ENCODE results near the gene NXPH3. TPM values are rescaled to one million over a fixed set of nuclear protein-coding genes. Genes with fewer than 3 reads are reported as not detected.
"Not testable (repeated sequence)": the region's sequence is repeated elsewhere in the genome, so short reads cannot be mapped to it uniquely, and the experiment has no call there.

The NXPH3 gene
- total RNA-seq, 4 donors from 2014 or later = 24.4 to 26.4 (median 25.0) TPM

GRCh38 chr17:49548506-49549310 is 27.0 kb upstream of the NXPH3 start:
- Histone ChIP-seq H3K27me3 (peaks cover 3% of the 10 kb centered on the region), H3K4me3 (no peak overlapping the region), H3K27ac (no peak overlapping the region), H3K36me3 (no peaks in the 10 kb centered on the region), H3K9me3 (no peaks in the 10 kb centered on the region), H3K4me1 (no peaks in the 10 kb centered on the region)
- 85% methylated on average over 3 of the region's 8 CpGs; no CpG with 5 or more reads in 1 of the 2 donors for WGBS, 2 donors (ENCODE audit: low coverage in 1 of 2)
- TF ChIP-seq POLR2AphosphoS5 (IDR thresholded peaks at IDR 0.05) (no peak), POLR2A (IDR thresholded peaks at IDR 0.05) (no peak), CTCF (IDR thresholded peaks at IDR 0.05) (peak in 3 of 4 experiments; percentile 52 to 69 (median 54)), EP300 (IDR thresholded peaks at IDR 0.05) (no peak)
- peak; percentile 57 for ATAC-seq

GRCh38 chr17:49549311-49549605 is 26.4 kb upstream of the NXPH3 start:
- no peak for ATAC-seq
- TF ChIP-seq EP300 (IDR thresholded peaks at IDR 0.05) (no peak), POLR2A (IDR thresholded peaks at IDR 0.05) (no peak), POLR2AphosphoS5 (IDR thresholded peaks at IDR 0.05) (no peak), CTCF (IDR thresholded peaks at IDR 0.05) (no peak)
- no peak overlapping the region for H3K4me3 ChIP-seq
- no peaks in the 10 kb centered on the region for H3K36me3 ChIP-seq
- no peaks in the 10 kb centered on the region for H3K9me3 ChIP-seq
- H3K27ac ChIP-seq = no peak overlapping the region
- H3K4me1 ChIP-seq = no peaks in the 10 kb centered on the region
- peaks cover 3% of the 10 kb centered on the region for H3K27me3 ChIP-seq
- 92% methylated on average over 2 of the region's 6 CpGs; no CpG with 5 or more reads in 1 of the 2 donors for WGBS, 2 donors (ENCODE audit: low coverage in 1 of 2)

- Histone ChIP-seq H3K36me3 (no peaks in the 10 kb centered on the region), H3K9me3 (no peaks in the 10 kb centered on the region), H3K27ac (no peak overlapping the region), H3K27me3 (peaks cover 3% of the 10 kb centered on the region), H3K4me1 (no peaks in the 10 kb centered on the region), H3K4me3 (no peak overlapping the region)
- no peak for ATAC-seq
- TF ChIP-seq EP300 (IDR thresholded peaks at IDR 0.05) (no peak), POLR2AphosphoS5 (IDR thresholded peaks at IDR 0.05) (no peak), POLR2A (IDR thresholded peaks at IDR 0.05) (no peak), CTCF (IDR thresholded peaks at IDR 0.05) (no peak)
- 88 to 94% methylated on average over 5 to 8 of the region's 20 CpGs for WGBS, 2 donors (ENCODE audit: low coverage in 1 of 2)
These were observed 25.7 kb upstream of the NXPH3 start for GRCh38 chr17:49549691-49550678.

- H3K4me3 ChIP-seq, H3K9me3 ChIP-seq, H3K27ac ChIP-seq, H3K36me3 ChIP-seq, H3K27me3 ChIP-seq, H3K4me1 ChIP-seq, ATAC-seq: not testable (repeated sequence)
- WGBS, 2 donors (ENCODE audit: low coverage in 1 of 2) = 92 to 100% methylated on average over 1 to 6 of the region's 9 CpGs
These were observed 24.9 kb upstream of the NXPH3 start for GRCh38 chr17:49550764-49551163.

GRCh38 chr17:49551221-49552069 is 24.2 kb upstream of the NXPH3 start:
- no peak for ATAC-seq
- no peak for TF ChIP-seq POLR2A (IDR thresholded peaks at IDR 0.05)
- no peak for TF ChIP-seq POLR2AphosphoS5 (IDR thresholded peaks at IDR 0.05)
- TF ChIP-seq EP300 (IDR thresholded peaks at IDR 0.05) = no peak
- no peak for TF ChIP-seq CTCF (IDR thresholded peaks at IDR 0.05)

More at GRCh38 chr17:49551221-49552069, 24.2 kb upstream of the NXPH3 start:
- no peaks in the 10 kb centered on the region for H3K9me3 ChIP-seq
- WGBS, 2 donors (ENCODE audit: low coverage in 1 of 2) = 84 to 90% methylated on average over 2 to 4 of the region's 12 CpGs
- H3K27me3 ChIP-seq = peaks cover 3% of the 10 kb centered on the region
- no peaks in the 10 kb centered on the region for H3K36me3 ChIP-seq
- no peak overlapping the region for H3K27ac ChIP-seq
- no peak overlapping the region for H3K4me3 ChIP-seq
- H3K4me1 ChIP-seq = peaks cover 0 to 6% (median 0%) of the 10 kb centered on the region in 3 donors
